GM18858 (cell line): ENCODE data around the gene SPOUT1.
A peak's percentile ranks its signal among the peaks of the same experiment; 100 is the strongest.

Source experiments
- ATAC-seq: cut with Tn5 transposase; IDR thresholded peaks from one replicate; pipeline ENCODE4 v1.9.1; 2021; ENCODE audit not compliant: unreplicated experiment

The SPOUT1 gene

DNA sequence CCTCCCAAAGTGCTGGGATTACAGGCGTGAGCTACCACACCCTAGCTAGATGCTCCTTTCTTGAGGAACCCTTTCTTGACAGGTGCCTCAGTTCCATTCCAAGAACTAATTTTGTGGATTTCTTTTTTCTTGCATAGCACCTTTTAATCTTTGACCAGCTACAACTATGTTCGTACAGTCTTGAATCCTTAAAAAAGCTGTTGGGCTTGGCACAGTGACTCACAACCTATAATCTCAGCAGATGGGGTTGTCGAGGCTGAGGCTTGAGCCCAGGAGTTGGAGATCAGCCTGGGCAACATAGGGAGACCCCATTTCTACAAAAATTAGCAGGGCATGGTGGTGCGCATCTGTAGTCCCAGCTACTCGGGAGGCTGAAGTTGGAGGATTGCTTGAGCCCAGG is 56.5 kb downstream of the SPOUT1 start:
- no peak for ATAC-seq

- peak; percentile 55 for ATAC-seq
Measured at GRCh38 chr9:128771745-128772519, 57.7 kb downstream of the SPOUT1 start, which contains the start of gene ZER1. Gene ZER1, minus strand, starts transcription at chr9:128771927. Its CDS starts 16,362 bp downstream, at chr9:128755565.

DNA sequence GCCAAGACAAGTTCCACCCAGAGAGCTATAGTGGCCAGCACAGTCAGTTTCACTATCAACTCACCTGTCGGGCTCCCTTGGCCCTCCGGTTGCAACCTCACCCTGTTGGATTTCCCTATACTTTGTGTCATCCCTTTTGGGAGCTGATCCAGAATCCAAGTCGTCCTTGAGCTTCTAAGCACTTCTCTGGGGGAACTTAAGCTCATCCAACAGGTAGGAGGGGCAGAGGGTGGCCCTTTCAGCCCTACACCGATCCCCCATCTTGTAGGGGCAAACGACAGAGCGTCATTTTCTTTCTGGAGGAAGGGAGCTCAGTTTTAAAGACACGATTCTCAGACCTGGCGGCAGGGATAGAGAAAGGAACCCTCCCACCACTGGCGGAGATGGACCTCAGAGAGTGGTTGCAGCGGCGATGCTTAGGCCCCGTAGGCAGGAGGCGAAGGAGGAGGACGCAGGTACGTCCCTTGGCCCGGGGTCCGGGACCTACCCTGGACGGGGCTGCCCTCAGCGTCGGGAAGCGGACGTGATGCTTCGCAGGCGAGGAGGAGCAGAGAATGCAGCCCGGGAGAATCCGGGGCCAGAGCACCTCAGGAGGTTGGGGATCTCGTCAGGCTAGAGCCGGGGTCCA is 58.4 kb downstream of the SPOUT1 start:
- ATAC-seq: peak; percentile 23

DNA sequence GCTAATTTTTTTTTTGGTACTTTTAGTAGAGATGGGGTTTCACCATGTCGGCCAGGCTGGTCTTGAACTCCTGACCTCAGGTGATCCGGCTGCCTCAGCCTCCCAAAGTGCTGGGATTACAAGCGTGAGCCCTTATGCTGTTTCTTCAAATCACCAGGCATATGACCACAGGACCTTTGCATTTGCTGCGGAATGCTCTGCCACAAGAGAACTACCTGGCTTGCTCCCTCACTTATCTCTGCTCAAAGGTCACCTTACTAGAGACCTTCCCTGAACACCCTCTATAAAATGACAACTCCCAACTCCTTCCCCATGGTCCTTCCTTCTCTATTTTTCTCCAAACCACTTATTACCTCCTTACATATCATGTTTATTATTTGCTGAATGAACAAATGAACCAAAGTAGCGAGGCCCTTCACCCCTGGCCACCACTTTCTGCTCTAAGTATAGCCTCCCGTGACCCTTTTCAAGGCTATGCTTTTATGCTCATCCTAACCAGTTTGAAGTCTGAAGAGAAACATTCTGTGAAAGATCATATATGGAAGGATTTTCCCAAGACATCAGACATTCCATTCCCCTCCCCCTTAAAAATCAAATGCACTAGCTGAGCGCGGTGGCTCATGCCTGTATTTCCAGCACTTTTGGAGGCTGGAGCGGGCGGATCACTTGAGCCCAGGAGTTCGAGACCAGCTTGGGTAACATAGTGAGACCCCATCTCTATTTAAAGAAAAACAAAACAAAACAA is 59.1 kb downstream of the SPOUT1 start:
- ATAC-seq: no peak
